ENCODE measurements around the gene GPC6.

Gene GPC6

GRCh38 chr13:93964146-93964512 lies 737.5 kb downstream of the GPC6 start:
- Histone ChIP-seq H3K9me3 (replicated peaks; ENCODE audit: insufficient read depth, low read length) (no peaks in the 10 kb centered on the region), H3K27ac (ENCODE audit: low read length) (no peak overlapping the region), H2AFZ (ENCODE audit: low read length) (no peak overlapping the region), H3K9me2 (replicated peaks; ENCODE audit: insufficient read depth, low read length) (no peaks in the 10 kb centered on the region), H3K9ac (ENCODE audit: low read length) (no peak overlapping the region), H3K36me3 (replicated peaks; ENCODE audit: insufficient read depth, low read length) (no peaks in the 10 kb centered on the region), H3F3A (ENCODE audit: insufficient read depth, low read length) (no peaks in the 10 kb centered on the region), H3K4me2 (ENCODE audit: low read depth, low read length) (no peak overlapping the region), H3K4me3 (ENCODE audit: low read length) (no peak overlapping the region), H3K4me1 (ENCODE audit: low read length) (no peaks in the 10 kb centered on the region), H4K20me1 (ENCODE audit: insufficient read depth, low read length) (no peaks in the 10 kb centered on the region), H3K79me2 (ENCODE audit: low read length) (no peaks in the 10 kb centered on the region), H3K27me3 (replicated peaks; ENCODE audit: insufficient read depth, low read length) (no peaks in the 10 kb centered on the region)
- DNase-seq = no peak
- TF ChIP-seq EZH2phosphoT487 (IDR thresholded peaks at IDR 0.05; ENCODE audit: low read length) = no peak

- Histone ChIP-seq H3K9ac (ENCODE audit: low read length) (no peak overlapping the region), H2AFZ (ENCODE audit: low read length) (no peak overlapping the region), H3K9me3 (replicated peaks; ENCODE audit: insufficient read depth, low read length) (no peaks in the 10 kb centered on the region), H3K9me2 (replicated peaks; ENCODE audit: insufficient read depth, low read length) (no peaks in the 10 kb centered on the region), H3K27ac (ENCODE audit: low read length) (no peak overlapping the region), H3K27me3 (replicated peaks; ENCODE audit: insufficient read depth, low read length) (no peaks in the 10 kb centered on the region), H3F3A (ENCODE audit: insufficient read depth, low read length) (no peaks in the 10 kb centered on the region), H3K36me3 (replicated peaks; ENCODE audit: insufficient read depth, low read length) (no peaks in the 10 kb centered on the region), H4K20me1 (ENCODE audit: insufficient read depth, low read length) (no peaks in the 10 kb centered on the region), H3K4me2 (ENCODE audit: low read depth, low read length) (no peak overlapping the region), H3K4me3 (ENCODE audit: low read length) (no peak overlapping the region), H3K4me1 (ENCODE audit: low read length) (no peaks in the 10 kb centered on the region), H3K79me2 (ENCODE audit: low read length) (no peaks in the 10 kb centered on the region)
- DNase-seq = no peak
- no peak for TF ChIP-seq CTCF (IDR thresholded peaks at IDR 0.05; ENCODE audit: low read length)
- no peak for TF ChIP-seq EZH2phosphoT487 (IDR thresholded peaks at IDR 0.05; ENCODE audit: low read length)
- TF ChIP-seq EZH2 (optimal IDR thresholded peaks at IDR 0.05; ENCODE audit: low read depth, low read length) = no peak
Measured at GRCh38 chr13:93965587-93965986, 739.0 kb downstream of the GPC6 start.

- no peak overlapping the region for H3K4me2 ChIP-seq (ENCODE audit: low read depth, low read length)
- no peak overlapping the region for H3K4me3 ChIP-seq (ENCODE audit: low read length)
- H3K27me3 ChIP-seq (replicated peaks; ENCODE audit: insufficient read depth, low read length) = no peaks in the 10 kb centered on the region
- no peaks in the 10 kb centered on the region for H3K36me3 ChIP-seq (replicated peaks; ENCODE audit: insufficient read depth, low read length)
- H3K27ac ChIP-seq (ENCODE audit: low read length) = no peak overlapping the region
- no peaks in the 10 kb centered on the region for H3K79me2 ChIP-seq (ENCODE audit: low read length)
- H2AFZ ChIP-seq (ENCODE audit: low read length) = no peak overlapping the region
- H4K20me1 ChIP-seq (ENCODE audit: insufficient read depth, low read length) = no peaks in the 10 kb centered on the region
- H3K9ac ChIP-seq (ENCODE audit: low read length) = no peak overlapping the region
- TF ChIP-seq EZH2 (optimal IDR thresholded peaks at IDR 0.05; ENCODE audit: low read depth, low read length) = no peak
- TF ChIP-seq CTCF (IDR thresholded peaks at IDR 0.05; ENCODE audit: low read length) = no peak
- TF ChIP-seq EZH2phosphoT487 (IDR thresholded peaks at IDR 0.05; ENCODE audit: low read length) = no peak
- H3K4me1 ChIP-seq (ENCODE audit: low read length) = no peaks in the 10 kb centered on the region
- H3K9me2 ChIP-seq (replicated peaks; ENCODE audit: insufficient read depth, low read length) = no peaks in the 10 kb centered on the region
- no peaks in the 10 kb centered on the region for H3F3A ChIP-seq (ENCODE audit: insufficient read depth, low read length)
- DNase-seq = no peak
- no peaks in the 10 kb centered on the region for H3K9me3 ChIP-seq (replicated peaks; ENCODE audit: insufficient read depth, low read length)
Measured at GRCh38 chr13:93966267-93966936, 739.8 kb downstream of the GPC6 start.

GRCh38 chr13:93967286-93967685 lies 740.7 kb downstream of the GPC6 start:
- Histone ChIP-seq H3K36me3 (replicated peaks; ENCODE audit: insufficient read depth, low read length) (no peaks in the 10 kb centered on the region), H3K9ac (ENCODE audit: low read length) (no peak overlapping the region), H3K4me3 (ENCODE audit: low read length) (no peak overlapping the region), H3K27ac (ENCODE audit: low read length) (no peak overlapping the region), H3K79me2 (ENCODE audit: low read length) (no peaks in the 10 kb centered on the region), H3K9me2 (replicated peaks; ENCODE audit: insufficient read depth, low read length) (no peaks in the 10 kb centered on the region), H3F3A (ENCODE audit: insufficient read depth, low read length) (no peaks in the 10 kb centered on the region), H3K4me2 (ENCODE audit: low read depth, low read length) (no peak overlapping the region), H3K27me3 (replicated peaks; ENCODE audit: insufficient read depth, low read length) (no peaks in the 10 kb centered on the region), H4K20me1 (ENCODE audit: insufficient read depth, low read length) (no peaks in the 10 kb centered on the region), H3K4me1 (ENCODE audit: low read length) (no peaks in the 10 kb centered on the region), H3K9me3 (replicated peaks; ENCODE audit: insufficient read depth, low read length) (no peaks in the 10 kb centered on the region), H2AFZ (ENCODE audit: low read length) (no peak overlapping the region)
- DNase-seq = no peak
- no peak for TF ChIP-seq EZH2phosphoT487 (IDR thresholded peaks at IDR 0.05; ENCODE audit: low read length)
- no peak for TF ChIP-seq EZH2 (optimal IDR thresholded peaks at IDR 0.05; ENCODE audit: low read depth, low read length)
- no peak for TF ChIP-seq CTCF (IDR thresholded peaks at IDR 0.05; ENCODE audit: low read length)
